Naive B cell (primary cell): ENCODE measurements around the gene EVL. TPM values are rescaled to one million over a fixed set of nuclear protein-coding genes. Genes with fewer than 3 reads are reported as not detected.
"Not testable (repeated sequence)": the region's sequence is repeated elsewhere in the genome, so short reads cannot be mapped to it uniquely, and the experiment has no call there.

ENCODE experiments used
- ATAC-seq, 2 donors: fragments of 150-1000 bp; cut with Tn5 transposase; 2 replicates each; pipeline ENCODE4 v1.10.0; 2021; ENCODE audit warnings: low read depth in 2 of 2, mild to moderate bottlenecking in 2 of 2, moderate library complexity in 2 of 2
- DNase-seq: peaks from one replicate; pipeline ENCODE4 v3.0.0; 2022
- H3K27ac Mint-ChIP-seq, 6 donors: one replicate each; pipeline ENCODE4 v1.8.0; 2020 to 2022; ENCODE audit warnings: mild to moderate bottlenecking in 6 of 6, mixed read lengths in 6 of 6, moderate library complexity in 5 of 6, inconsistent platforms in 2 of 6
- H3K27me3 Mint-ChIP-seq, 3 donors: one replicate each; pipeline ENCODE4 v1.8.0; 2021 to 2022; ENCODE audit warnings: mixed read lengths in 3 of 3, mild to moderate bottlenecking in 1 of 3
- H3K36me3 Mint-ChIP-seq, 2 donors: one replicate each; pipeline ENCODE4 v1.8.0; 2020 to 2022; ENCODE audit warnings: mixed read lengths in 2 of 2, inconsistent platforms in 1 of 2, mild to moderate bottlenecking in 1 of 2
- H3K4me1 Mint-ChIP-seq, 3 donors: one replicate each; pipeline ENCODE4 v1.8.0; 2020 to 2022; ENCODE audit warnings: mixed read lengths in 3 of 3, inconsistent platforms in 1 of 3, mild to moderate bottlenecking in 1 of 3, moderate library complexity in 1 of 3
- H3K4me3 Mint-ChIP-seq, 8 donors: one replicate each; pipeline ENCODE4 v1.8.0; 2020 to 2022; ENCODE audit warnings: mild to moderate bottlenecking in 8 of 8, mixed read lengths in 8 of 8, moderate library complexity in 8 of 8, inconsistent platforms in 2 of 8
- H3K9me3 Mint-ChIP-seq, 7 donors: one replicate each; pipeline ENCODE4 v1.8.0; 2020 to 2022; ENCODE audit warnings: mixed read lengths in 7 of 7, mild to moderate bottlenecking in 5 of 7, inconsistent platforms in 2 of 7, moderate library complexity in 1 of 7
- polyA plus RNA-seq, 6 donors: library from polyadenylated mRNA; unstranded; fragments of 300-500 nt; fragmentation: Illumina TruSeq; gene quantifications; one replicate each; pipeline ENCODE4 v1.2.3, GENCODE V29; 2021; ENCODE audit warnings: low read depth in 6 of 6

The EVL gene
- polyA plus RNA-seq, 6 donors from 2014 or later, result 76.5 to 135 (median 89.8) TPM

DNA sequence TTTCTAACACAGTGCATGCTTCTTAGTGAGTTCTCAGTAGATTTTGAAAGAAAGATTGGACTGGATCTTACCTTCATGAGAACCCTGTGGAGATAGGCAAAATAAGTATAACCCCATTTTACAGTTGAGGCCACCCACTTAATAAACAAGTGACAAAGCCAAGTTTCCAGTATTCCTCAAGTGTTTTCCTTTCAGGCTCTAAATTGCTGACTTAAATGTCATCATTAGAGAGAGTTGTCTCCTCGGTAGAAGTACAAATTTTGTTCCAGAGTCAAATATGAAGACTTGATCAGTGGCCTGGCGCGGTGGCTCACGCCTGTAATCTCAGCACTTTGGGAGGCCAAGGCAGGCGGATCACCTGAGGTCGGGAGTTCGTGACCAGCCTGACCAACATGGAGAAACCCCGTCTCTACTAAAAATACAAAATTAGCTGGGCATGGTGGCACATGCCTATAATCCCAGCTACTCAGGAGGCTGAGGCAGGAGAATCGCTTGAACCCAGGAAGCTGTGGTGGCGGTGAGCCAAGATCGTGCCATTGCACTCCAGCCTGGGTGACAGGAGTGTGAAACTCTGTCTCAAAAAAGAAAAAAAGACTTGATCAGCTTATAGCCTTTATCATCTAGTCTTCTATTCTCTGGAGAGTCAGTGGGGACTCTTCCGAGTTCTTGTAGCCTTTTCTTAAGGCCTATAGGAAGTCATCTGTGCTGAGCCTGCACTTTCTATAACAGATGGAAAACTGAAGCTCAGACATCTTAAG lies 708 bp upstream of the EVL start:
- not testable (repeated sequence) for H3K27me3 Mint-ChIP-seq, H3K36me3 Mint-ChIP-seq, H3K9me3 Mint-ChIP-seq, DNase-seq
- Mint-ChIP-seq H3K4me1 (peaks cover 59 to 76% (median 66%) of the 10 kb centered on the region in 3 donors), H3K27ac (peak overlapping the region; percentile 85 to 99 (median 96)), H3K4me3 (peak overlapping the region; percentile 80 to 100 (median 99))
- peak; percentile 22 to 24 for ATAC-seq

DNA sequence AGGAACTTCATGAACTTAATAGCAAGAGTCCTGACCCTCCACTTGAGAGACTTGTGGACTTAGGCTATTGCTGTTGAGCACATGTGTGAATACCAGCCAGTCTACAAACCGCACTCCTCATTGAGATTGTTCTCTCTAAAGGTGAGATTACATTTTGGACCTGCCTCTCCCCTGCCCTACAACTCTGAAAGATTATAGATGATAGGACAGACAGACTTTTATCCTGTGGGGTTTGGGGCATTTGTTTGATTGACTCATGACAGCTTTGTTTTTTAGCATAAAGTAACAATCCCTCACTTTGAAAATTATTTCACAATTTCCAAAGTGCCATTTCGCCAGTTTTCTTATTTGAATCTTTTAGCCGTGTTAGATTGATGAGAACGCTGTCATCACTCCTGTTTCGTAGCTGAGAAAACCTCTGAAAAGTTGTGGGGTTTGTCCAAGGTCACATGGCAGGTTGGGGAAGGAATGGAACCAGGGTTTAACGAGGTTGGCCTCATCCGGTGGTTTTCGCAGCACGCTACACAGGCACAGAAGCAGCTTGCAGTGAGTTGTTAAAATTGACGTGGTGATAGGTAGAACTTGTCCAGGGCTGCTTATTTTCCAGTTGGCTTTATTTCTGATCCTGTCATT lies 836 bp downstream of the EVL start:
- DNase-seq, result no peak
- peaks cover 70 to 80% (median 73%) of the 10 kb centered on the region in 3 donors for H3K4me1 Mint-ChIP-seq
- H3K27me3 Mint-ChIP-seq, result no peaks in the 10 kb centered on the region
- H3K36me3 Mint-ChIP-seq, result peaks cover 4 to 6% of the 10 kb centered on the region in 2 donors
- no peaks in the 10 kb centered on the region for H3K9me3 Mint-ChIP-seq
- H3K4me3 Mint-ChIP-seq, result peak overlapping the region; percentile 80 to 100 (median 99)
- peak; percentile 14 to 16 for ATAC-seq
- peak overlapping the region; percentile 94 to 99 (median 97) for H3K27ac Mint-ChIP-seq

DNA sequence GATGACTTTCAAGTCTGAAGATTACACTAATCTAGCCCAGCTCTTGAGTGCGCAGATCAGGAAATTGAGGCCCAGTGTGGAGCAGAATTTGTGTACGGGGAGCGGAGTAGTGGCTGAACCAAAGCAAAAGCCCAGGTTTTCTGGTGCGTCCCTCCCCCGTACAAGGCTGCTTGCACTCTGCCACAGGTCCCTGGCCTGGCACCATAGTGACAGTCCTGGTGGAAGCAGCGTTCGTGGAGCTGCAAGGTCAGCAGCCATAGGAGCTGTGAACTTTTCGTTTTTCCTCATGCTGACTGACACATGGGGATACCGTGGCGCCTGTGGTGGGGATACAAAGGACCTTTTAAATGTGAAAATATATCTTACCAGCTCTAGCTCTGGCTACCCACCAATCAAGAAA lies 1.7 kb downstream of the EVL start:
- H3K4me3 Mint-ChIP-seq, result peak overlapping the region; percentile 80 to 100 (median 99)
- DNase-seq, result no peak
- H3K27me3 Mint-ChIP-seq, result no peaks in the 10 kb centered on the region
- H3K9me3 Mint-ChIP-seq, result no peaks in the 10 kb centered on the region
- H3K4me1 Mint-ChIP-seq, result peaks cover 76 to 85% (median 76%) of the 10 kb centered on the region in 3 donors
- ATAC-seq, result no peak
- peak overlapping the region; percentile 64 to 98 (median 97) for H3K27ac Mint-ChIP-seq
- H3K36me3 Mint-ChIP-seq, result peaks cover 4 to 6% of the 10 kb centered on the region in 2 donors

DNA sequence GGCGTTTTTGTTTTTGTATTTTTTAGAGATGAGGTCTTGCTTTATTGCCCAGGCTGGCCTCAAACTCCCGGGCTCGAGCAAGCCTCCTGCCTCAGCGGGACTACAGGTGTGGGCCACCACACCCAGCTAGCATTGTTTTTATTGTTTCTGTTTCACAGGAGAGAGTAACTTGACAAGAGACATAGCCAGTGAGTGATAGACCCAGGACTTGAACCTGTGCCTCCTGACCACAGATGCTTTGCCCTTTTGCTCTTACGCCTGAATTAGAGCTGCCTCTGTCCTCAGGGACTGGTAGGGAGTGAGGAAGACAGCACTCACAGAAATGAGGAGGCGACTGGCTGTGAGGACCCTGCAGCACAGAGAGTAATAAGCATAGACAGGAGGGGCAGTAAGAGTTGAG lies 2.3 kb downstream of the EVL start:
- no peaks in the 10 kb centered on the region for H3K9me3 Mint-ChIP-seq
- no peak for ATAC-seq
- DNase-seq, result no peak

DNA sequence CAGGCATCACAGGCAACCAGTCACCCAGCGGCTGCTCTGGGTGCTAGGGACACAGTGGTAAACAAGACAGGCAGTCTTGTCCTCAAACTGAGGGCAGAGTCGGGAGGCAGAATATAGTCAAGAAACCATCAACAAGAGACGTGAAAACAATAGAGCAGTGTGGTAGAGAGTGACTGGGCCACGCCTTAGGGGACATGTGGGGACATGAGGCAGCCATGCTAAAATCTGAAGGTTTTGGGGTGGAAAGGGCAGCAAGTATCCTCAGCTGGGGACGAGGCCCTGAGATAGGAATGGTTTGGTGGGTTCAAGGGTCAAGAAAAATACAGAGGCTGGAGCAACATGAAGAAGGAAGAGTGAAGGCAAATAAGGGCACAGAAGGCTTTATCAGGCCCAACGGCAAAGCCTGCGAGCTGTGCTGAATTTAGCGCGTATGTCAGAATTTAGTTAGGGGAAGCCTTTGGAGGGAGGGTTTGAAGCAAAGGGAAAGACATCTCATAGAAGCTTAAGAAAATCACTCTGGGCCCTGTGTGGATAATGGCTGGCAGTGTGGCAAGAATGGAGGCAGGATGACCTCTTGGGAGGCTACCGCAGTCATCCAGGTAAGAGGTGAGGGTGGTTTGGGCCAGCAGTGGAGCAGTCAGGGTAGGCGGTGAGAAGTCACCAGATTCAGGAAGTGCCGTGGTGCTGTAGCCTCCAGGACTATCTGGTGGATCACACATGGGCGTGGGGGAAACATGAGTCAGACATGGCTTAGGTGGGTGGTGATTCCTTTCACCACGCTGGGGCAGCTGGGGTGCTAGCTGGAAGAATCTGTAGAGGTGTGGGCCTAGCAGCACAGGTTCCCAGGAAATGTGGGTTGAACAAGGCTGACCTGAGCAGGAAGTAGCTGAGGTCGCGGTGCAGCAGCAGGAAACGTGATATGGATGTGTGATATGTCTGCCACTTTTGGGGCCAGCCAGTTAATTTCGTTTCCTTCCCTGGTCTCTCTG lies 3.0 kb downstream of the EVL start:
- peak; percentile 43 to 47 for ATAC-seq
- Mint-ChIP-seq H3K4me3 (peak overlapping the region; percentile 80 to 100 (median 99)), H3K4me1 (peaks cover 74 to 87% (median 81%) of the 10 kb centered on the region in 3 donors), H3K27ac (peak overlapping the region; percentile 94 to 98 (median 98)), H3K9me3 (no peaks in the 10 kb centered on the region), H3K36me3 (peaks cover 4 to 6% of the 10 kb centered on the region in 2 donors), H3K27me3 (no peaks in the 10 kb centered on the region)
- DNase-seq, result peak; percentile 72

More for the DNA sequence above, 2.3 kb downstream of the EVL start:
- Mint-ChIP-seq H3K4me3 (peak overlapping the region; percentile 80 to 100 (median 99)), H3K27ac (peak overlapping the region; percentile 94 to 98 (median 98)), H3K27me3 (no peaks in the 10 kb centered on the region), H3K36me3 (peaks cover 4 to 6% of the 10 kb centered on the region in 2 donors), H3K4me1 (peaks cover 74 to 86% (median 78%) of the 10 kb centered on the region in 3 donors)

DNA sequence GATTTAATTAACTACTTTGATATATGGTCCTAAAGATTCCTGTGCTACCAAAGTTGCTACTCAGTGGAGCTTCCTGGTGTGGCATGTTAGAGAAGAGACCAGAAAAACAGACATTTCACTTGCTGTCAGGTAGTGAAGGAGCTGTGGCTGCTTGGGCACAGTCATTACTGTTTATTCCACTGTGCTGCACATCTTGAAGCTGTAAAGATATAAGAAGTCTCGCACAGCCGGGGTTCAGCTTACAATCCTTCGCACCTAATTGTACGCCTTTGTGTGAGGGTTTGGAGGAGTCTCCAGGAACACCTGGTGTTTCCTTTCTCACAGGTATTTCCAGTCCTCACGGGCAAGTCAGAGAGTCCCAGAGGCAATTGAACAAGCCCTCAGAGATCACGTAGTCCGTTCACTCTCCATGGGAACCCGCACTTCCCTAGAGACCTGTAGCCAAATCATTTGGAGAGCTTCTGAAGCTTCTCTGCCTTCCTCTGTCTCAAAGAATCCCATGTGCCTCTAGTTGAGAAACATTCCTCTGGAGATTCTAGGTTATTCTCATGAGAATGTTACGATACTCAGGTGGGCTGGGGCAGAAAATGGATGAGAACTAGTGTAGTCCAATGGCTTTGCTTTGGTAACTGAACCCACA lies 4.1 kb downstream of the EVL start:
- peaks cover 70 to 85% (median 79%) of the 10 kb centered on the region in 3 donors for H3K4me1 Mint-ChIP-seq
- H3K27ac Mint-ChIP-seq, result peak overlapping the region; percentile 94 to 98 (median 98)
- no peaks in the 10 kb centered on the region for H3K27me3 Mint-ChIP-seq
- H3K9me3 Mint-ChIP-seq, result no peaks in the 10 kb centered on the region
- H3K4me3 Mint-ChIP-seq, result peak overlapping the region; percentile 80 to 100 (median 99)
- peaks cover 4 to 6% of the 10 kb centered on the region in 2 donors for H3K36me3 Mint-ChIP-seq
- DNase-seq (no peak), ATAC-seq (no peak)

DNA sequence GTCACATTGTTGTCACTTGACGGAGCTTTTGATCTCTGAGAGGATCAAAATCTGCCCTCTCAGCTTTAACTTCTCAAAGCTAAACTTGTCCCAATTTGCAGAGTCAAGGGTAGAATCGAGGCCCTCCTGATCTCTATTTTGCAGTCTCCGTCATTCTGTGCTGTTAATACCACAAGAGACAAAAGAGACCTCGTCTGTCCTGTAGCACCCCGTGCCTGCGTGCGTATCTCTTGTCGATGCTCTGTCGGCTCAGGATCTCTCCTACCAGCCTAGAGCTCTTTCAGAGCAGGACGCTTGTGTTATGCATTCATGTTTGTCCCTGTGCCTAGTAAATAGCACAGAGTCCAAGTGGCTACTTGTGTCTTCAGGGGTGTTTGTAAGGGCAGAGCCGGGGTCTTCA lies 5.1 kb downstream of the EVL start:
- peak overlapping the region in 5 of 6 donors; percentile 49 to 98 (median 94) for H3K27ac Mint-ChIP-seq
- H3K4me3 Mint-ChIP-seq, result peak overlapping the region in 5 of 8 donors; percentile 13 to 100 (median 80)
- H3K9me3 Mint-ChIP-seq, result no peaks in the 10 kb centered on the region
- H3K27me3 Mint-ChIP-seq, result no peaks in the 10 kb centered on the region
- no peak for DNase-seq
- peaks cover 72 to 87% (median 82%) of the 10 kb centered on the region in 3 donors for H3K4me1 Mint-ChIP-seq
- no peak for ATAC-seq
- peaks cover 4 to 16% of the 10 kb centered on the region in 2 donors for H3K36me3 Mint-ChIP-seq

DNA sequence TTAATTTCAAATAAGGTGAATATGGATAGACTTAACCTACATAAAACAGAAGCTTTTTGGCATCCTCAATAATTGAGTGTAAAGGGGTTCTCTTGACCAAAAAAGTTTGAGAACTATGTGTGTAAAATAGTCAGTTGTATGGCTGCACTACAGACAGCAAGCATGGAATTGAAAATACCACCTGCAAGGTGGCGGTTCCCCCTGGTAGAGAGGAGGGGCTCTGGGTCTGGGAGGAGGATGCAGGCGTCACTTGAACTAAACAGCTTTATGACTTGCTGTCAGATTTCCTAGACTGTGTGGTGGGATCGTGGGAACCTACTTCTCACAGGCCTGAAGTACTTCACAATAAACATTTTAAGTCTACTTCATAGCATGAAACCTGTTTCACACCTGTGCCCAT lies 6.3 kb downstream of the EVL start:
- ATAC-seq (no peak), DNase-seq (no peak)
- Mint-ChIP-seq H3K9me3 (no peaks in the 10 kb centered on the region), H3K36me3 (peaks cover 4 to 26% of the 10 kb centered on the region in 2 donors), H3K27me3 (no peaks in the 10 kb centered on the region), H3K27ac (peak overlapping the region in 5 of 6 donors; percentile 81 to 98 (median 89)), H3K4me1 (peaks cover 85 to 97% (median 85%) of the 10 kb centered on the region in 3 donors), H3K4me3 (peak overlapping the region; percentile 46 to 92 (median 76))

DNA sequence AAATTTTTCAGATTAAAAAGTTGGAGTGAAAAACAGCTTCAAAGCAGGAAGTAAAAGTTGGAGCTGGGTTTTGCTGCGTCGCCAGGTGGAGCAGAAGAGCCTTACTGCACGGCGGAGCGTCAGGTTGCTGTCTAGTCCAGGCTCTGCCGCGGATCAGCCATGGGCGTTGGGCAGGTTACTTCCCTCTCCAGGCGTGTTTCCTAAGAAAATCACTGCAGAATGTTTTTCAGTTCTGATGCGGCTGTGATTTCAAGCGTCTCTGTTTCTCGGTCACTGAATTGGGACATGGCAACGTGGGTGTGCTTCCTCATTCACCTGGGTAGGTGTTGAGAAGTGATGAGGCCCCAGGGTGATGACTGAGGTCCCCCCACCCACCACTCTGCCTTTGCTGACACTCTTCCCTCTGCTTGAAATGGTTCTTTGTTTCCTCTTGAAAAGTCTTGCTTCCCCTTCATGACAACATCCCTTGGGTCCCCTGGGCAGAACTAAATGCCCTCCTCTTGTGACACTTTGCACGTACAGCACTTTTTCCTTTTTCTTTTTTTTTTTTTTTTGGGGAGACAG lies 7.6 kb downstream of the EVL start:
- peak overlapping the region; percentile 90 to 98 (median 98) for H3K27ac Mint-ChIP-seq
- ATAC-seq (peak; percentile 77 to 81), DNase-seq (peak; percentile 81)
- no peaks in the 10 kb centered on the region for H3K27me3 Mint-ChIP-seq
- H3K36me3 Mint-ChIP-seq, result peaks cover 8 to 26% of the 10 kb centered on the region in 2 donors
- H3K4me1 Mint-ChIP-seq, result peaks cover 86 to 98% (median 89%) of the 10 kb centered on the region in 3 donors
- no peaks in the 10 kb centered on the region for H3K9me3 Mint-ChIP-seq
- peak overlapping the region; percentile 77 to 92 (median 84) for H3K4me3 Mint-ChIP-seq

DNA sequence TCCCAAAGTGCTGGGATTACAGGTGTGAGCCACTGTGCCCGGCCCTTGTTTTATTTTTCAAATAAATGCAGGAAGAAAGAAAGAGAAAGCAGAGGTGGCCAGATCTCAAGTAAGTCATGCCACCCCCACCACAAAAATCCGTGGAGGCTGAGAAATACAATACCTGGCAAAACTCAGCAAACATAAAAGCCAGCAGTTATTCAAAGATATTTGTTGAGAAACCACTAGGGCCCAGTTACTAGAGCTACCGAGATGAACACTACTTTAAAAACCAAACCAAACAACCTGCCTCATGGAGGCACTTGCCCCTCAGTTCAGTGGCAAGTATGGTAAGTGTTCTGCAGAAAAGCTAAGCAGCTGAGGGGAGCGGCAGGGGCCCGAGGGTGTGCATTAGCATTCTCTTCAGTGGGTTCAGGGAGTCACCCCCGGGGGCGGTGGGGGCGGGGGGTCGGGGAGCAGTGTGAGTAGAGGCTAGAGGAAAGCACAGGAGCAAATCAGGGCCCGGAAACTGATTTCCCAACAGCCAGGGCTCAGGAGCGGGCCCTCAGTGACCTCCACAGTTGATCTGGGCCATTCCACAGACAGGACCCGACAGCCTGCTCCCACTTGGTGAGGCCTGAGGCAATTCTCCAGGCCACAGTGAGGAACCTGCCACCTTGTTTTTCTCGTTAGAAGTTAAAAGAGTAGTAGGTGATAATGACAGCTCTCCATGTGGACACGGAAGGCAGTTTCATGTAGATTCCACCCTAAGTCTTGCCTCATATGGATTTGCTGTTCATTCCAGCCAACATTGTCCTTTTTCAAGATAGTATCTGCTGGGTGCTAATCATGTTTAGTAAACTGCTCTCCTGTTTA lies 8.6 kb downstream of the EVL start:
- peaks cover 7 to 26% of the 10 kb centered on the region in 2 donors for H3K36me3 Mint-ChIP-seq
- DNase-seq, result no peak
- no peak for ATAC-seq

DNA sequence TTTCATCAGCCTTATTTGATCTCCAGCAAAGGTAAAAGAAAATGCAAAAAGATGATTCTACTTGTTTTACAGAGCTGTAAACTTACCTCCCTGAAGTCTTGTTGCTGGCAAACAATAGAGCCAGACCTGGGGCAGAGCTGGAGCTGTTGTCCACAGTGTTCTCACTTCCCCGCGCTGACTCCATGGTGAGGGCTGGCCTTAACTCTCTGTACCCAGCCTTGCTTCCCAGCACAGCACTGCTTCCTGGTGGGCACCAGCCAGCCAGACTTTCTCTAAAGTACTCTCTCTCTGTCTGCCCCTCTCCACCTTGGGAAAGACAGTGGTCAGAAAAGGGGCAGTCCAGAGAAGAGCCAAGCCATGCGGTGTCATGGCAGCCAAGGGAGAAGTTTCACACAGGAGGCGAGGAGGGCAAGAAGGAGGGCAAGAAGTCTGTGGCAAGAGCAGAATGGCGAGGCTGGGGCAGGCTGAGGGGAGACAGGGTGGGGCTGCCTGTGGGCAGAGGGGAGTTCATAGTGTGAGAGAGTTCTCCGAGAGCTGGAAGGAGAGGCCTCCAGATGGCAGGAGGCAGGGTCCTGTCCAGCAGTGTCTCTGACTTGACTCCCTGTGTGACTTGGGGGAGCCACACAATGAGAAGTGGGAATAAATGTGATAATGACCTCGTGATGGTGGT lies 9.3 kb downstream of the EVL start:
- Mint-ChIP-seq H3K36me3 (peaks cover 7 to 32% of the 10 kb centered on the region in 2 donors), H3K27me3 (no peaks in the 10 kb centered on the region), H3K27ac (peak overlapping the region; percentile 76 to 98 (median 92)), H3K4me1 (peaks cover 89 to 98% (median 91%) of the 10 kb centered on the region in 3 donors), H3K9me3 (no peaks in the 10 kb centered on the region), H3K4me3 (peak overlapping the region in 6 of 8 donors; percentile 40 to 79 (median 62))
- ATAC-seq (no peak), DNase-seq (no peak)

More for the DNA sequence above, 8.6 kb downstream of the EVL start:
- Mint-ChIP-seq H3K4me3 (peak overlapping the region; percentile 76 to 92 (median 82)), H3K4me1 (peaks cover 87 to 98% (median 89%) of the 10 kb centered on the region in 3 donors), H3K27ac (peak overlapping the region; percentile 90 to 98 (median 98)), H3K27me3 (no peaks in the 10 kb centered on the region), H3K9me3 (no peaks in the 10 kb centered on the region)
